Measurements from ENCODE around the gene UGT1A4.

The UGT1A4 gene

GRCh38 chr2:233814056-233814835 lies 95.7 kb downstream of the UGT1A4 start:
- DNase-seq = no peak

- no peak for DNase-seq
Observed at GRCh38 chr2:233815861-233816260, 97.3 kb downstream of the UGT1A4 start.

GRCh38 chr2:233816334-233816733 lies 97.8 kb downstream of the UGT1A4 start:
- DNase-seq = no peak

GRCh38 chr2:233816771-233817170 lies 98.2 kb downstream of the UGT1A4 start:
- DNase-seq = no peak

GRCh38 chr2:233817361-233817911 lies 98.9 kb downstream of the UGT1A4 start:
- DNase-seq = no peak

GRCh38 chr2:233817995-233818638 lies 99.6 kb downstream of the UGT1A4 start:
- DNase-seq = no peak

- DNase-seq = no peak
Observed at GRCh38 chr2:233818639-233819621, 100.4 kb downstream of the UGT1A4 start.

- DNase-seq = no peak
Observed at GRCh38 chr2:233819884-233820773, 101.6 kb downstream of the UGT1A4 start.

GRCh38 chr2:233820774-233821105 lies 102.2 kb downstream of the UGT1A4 start:
- DNase-seq = no peak

GRCh38 chr2:233821196-233821595 lies 102.7 kb downstream of the UGT1A4 start:
- no peak for DNase-seq

GRCh38 chr2:233821709-233822100 lies 103.2 kb downstream of the UGT1A4 start:
- no peak for DNase-seq

GRCh38 chr2:233822101-233822771 lies 103.7 kb downstream of the UGT1A4 start:
- DNase-seq = no peak

All from NCI-H146 (cell line).